Sigmoid colon (tissue), 7 donors: ENCODE data around the gene ABCC6. TPM values are rescaled to one million over a fixed set of nuclear protein-coding genes. Genes with fewer than 3 reads are reported as not detected.
"Not testable (repeated sequence)": the region's sequence is repeated elsewhere in the genome, so short reads cannot be mapped to it uniquely, and the experiment has no call there.

Experiments used
- DNase-seq: peaks from one replicate; pipeline ENCODE4 v3.0.0-alpha.2; 2019
- H3K27ac ChIP-seq, 4 donors: fragments of 200-600 bp; sonication (generic); one replicate each; pipeline ENCODE4 v1.5.1; 2016 to 2019; ENCODE audit warnings: mild to moderate bottlenecking in 1 of 4
- H3K27me3 ChIP-seq, 3 donors: fragments of 200-600 bp; sonication (generic); one replicate each; pipeline ENCODE4 v1.5.1; 2019; ENCODE audit warnings: mild to moderate bottlenecking in 1 of 3
- H3K36me3 ChIP-seq, 4 donors: fragments of 200-600 bp; sonication (generic); one replicate each; pipeline ENCODE4 v1.5.1; 2016 to 2019
- H3K4me1 ChIP-seq, 4 donors: fragments of 200-600 bp; sonication (generic); one replicate each; pipeline ENCODE4 v1.5.1; 2017 to 2019
- H3K4me3 ChIP-seq, 4 donors: fragments of 200-600 bp; sonication (generic); one replicate each; pipeline ENCODE4 v1.5.1; 2017 to 2019; ENCODE audit warnings: mild to moderate bottlenecking in 2 of 4, moderate library complexity in 1 of 4
- H3K9me3 ChIP-seq, 4 donors: fragments of 200-600 bp in 3 of 4; sonication (generic) in 3 of 4; one replicate each; pipeline versions ENCODE4 v1.5.1 to v1.6.1; 2013 to 2019
- CTCF ChIP-seq, 4 experiments: fragments of 450-650 bp in 3 of 4; fragments of 200-600 bp in 1 of 4; IDR thresholded peaks; one replicate each; pipeline ENCODE4 v1.5.1; 2016 to 2019; ENCODE audit warnings: antibody characterized with exemption in 4 of 4, mild to moderate bottlenecking in 3 of 4, moderate library complexity in 2 of 4
- EP300 ChIP-seq, 4 donors: sonication (generic); formaldehyde crosslinking; IDR thresholded peaks; one replicate each; pipeline ENCODE4 v1.6.1; 2017; ENCODE audit warnings: antibody characterized with exemption in 4 of 4
- POLR2A ChIP-seq, 2 donors: fragments of 450-650 bp; IDR thresholded peaks; one replicate each; pipeline ENCODE4 v1.6.1; 2016; ENCODE audit warnings: antibody characterized with exemption in 2 of 2, mild to moderate bottlenecking in 2 of 2, moderate library complexity in 2 of 2
- POLR2AphosphoS5 ChIP-seq, 4 donors: sonication (generic); formaldehyde crosslinking; IDR thresholded peaks; one replicate each; pipeline ENCODE4 v1.6.1; 2017; ENCODE audit warnings: antibody characterized with exemption in 4 of 4
- WGBS, 2 donors: extraction: QIAGEN DNeasy Blood & Tissue Kit; methylation state at CpG; one replicate each; pipeline ENCODE4 v1.1.7; 2013; 5-methylcytosine and 5-hydroxymethylcytosine counted together
- intact Hi-C: fragments of 100-400 bp; cut with DNase I; formaldehyde crosslinking; loops from one replicate; pipeline ENCODE4 v1.15.1; 2023
- polyA plus RNA-seq, 3 donors: library from polyadenylated mRNA; stranded (reverse); fragments of 200-250 nt; gene quantifications; one replicate each; pipeline ENCODE4 v1.2.3, GENCODE V29; 2013
- total RNA-seq, 4 donors: library from RNA; depleted of rRNA; stranded (reverse); fragments of >200 nt; gene quantifications; one replicate each; pipeline ENCODE4 v1.1.0, GENCODE V29; 2016
- donor health status: healthy with polysubstance abuse.
- donor health status: Bipolar disorder and iron deficiency.
- donor health status: healthy.

Gene ABCC6
- total and polyA plus RNA-seq, 7 donors: 0.66 to 22.2 (median 4.6) TPM; not detected in 1

GRCh38 chr16:16157166-16157565, 66.1 kb downstream of the ABCC6 start:
- Histone ChIP-seq H3K36me3 (no peaks in the 10 kb centered on the region), H3K9me3 (peaks cover 0 to 7% (median 2%) of the 10 kb centered on the region in 4 donors), H3K27me3 (no peaks in the 10 kb centered on the region), H3K27ac (no peak overlapping the region), H3K4me1 (peaks cover 0 to 3% (median 0%) of the 10 kb centered on the region in 4 donors), H3K4me3 (no peak overlapping the region)
- no peak for DNase-seq
- intact Hi-C loops: no loop called here
- 89 to 97% methylated on average over 1 of the region's 1 CpG for WGBS, 2 donors
- no peak for TF ChIP-seq EP300 (IDR thresholded peaks at IDR 0.05)
- no peak for TF ChIP-seq POLR2AphosphoS5 (IDR thresholded peaks at IDR 0.05)
- TF ChIP-seq POLR2A (IDR thresholded peaks at IDR 0.05): no peak
- no peak for TF ChIP-seq CTCF (IDR thresholded peaks at IDR 0.05)

GRCh38 chr16:16155234-16155633, 68.1 kb downstream of the ABCC6 start:
- intact Hi-C loops: no loop called here
- H3K27ac ChIP-seq: no peak overlapping the region
- WGBS, 2 donors: 94% methylated on average over 3 of the region's 3 CpGs
- H3K27me3 ChIP-seq: no peaks in the 10 kb centered on the region
- no peaks in the 10 kb centered on the region for H3K36me3 ChIP-seq
- peaks cover 0 to 17% (median 16%) of the 10 kb centered on the region in 4 donors for H3K4me1 ChIP-seq
- DNase-seq: no peak
- TF ChIP-seq EP300 (IDR thresholded peaks at IDR 0.05) (no peak), POLR2A (IDR thresholded peaks at IDR 0.05) (no peak), CTCF (IDR thresholded peaks at IDR 0.05) (no peak), POLR2AphosphoS5 (IDR thresholded peaks at IDR 0.05) (no peak)
- H3K4me3 ChIP-seq: no peak overlapping the region
- H3K9me3 ChIP-seq: peaks cover 0 to 7% (median 2%) of the 10 kb centered on the region in 4 donors

- H3K4me3 ChIP-seq: no peak overlapping the region
- intact Hi-C loops: loop anchor here (5.0 kb wide), 1 partner anchor 38 kb away; no protein-coding TSS in a partner anchor
- peaks cover 0 to 25% (median 24%) of the 10 kb centered on the region in 4 donors for H3K4me1 ChIP-seq
- H3K9me3 ChIP-seq: peaks cover 0 to 5% (median 2%) of the 10 kb centered on the region in 4 donors
- no peak for DNase-seq
- H3K27ac ChIP-seq: no peak overlapping the region
- H3K36me3 ChIP-seq: no peaks in the 10 kb centered on the region
- 88% methylated on average over 18 of the region's 18 CpGs for WGBS, 2 donors
- TF ChIP-seq POLR2AphosphoS5 (IDR thresholded peaks at IDR 0.05) (no peak), EP300 (IDR thresholded peaks at IDR 0.05) (no peak), POLR2A (IDR thresholded peaks at IDR 0.05) (no peak), CTCF (IDR thresholded peaks at IDR 0.05) (no peak)
- no peaks in the 10 kb centered on the region for H3K27me3 ChIP-seq
Observed at GRCh38 chr16:16154281-16154951, 68.9 kb downstream of the ABCC6 start.

GRCh38 chr16:16153000-16153399, 70.3 kb downstream of the ABCC6 start:
- H3K9me3 ChIP-seq, H3K27ac ChIP-seq, H3K4me3 ChIP-seq, H3K36me3 ChIP-seq, H3K27me3 ChIP-seq, DNase-seq: not testable (repeated sequence)
- 93 to 94% methylated on average over 12 of the region's 12 CpGs for WGBS, 2 donors
- intact Hi-C loops: loop anchor here (5.0 kb wide), 1 partner anchor 39 kb away; no protein-coding TSS in a partner anchor
- H3K4me1 ChIP-seq: peaks cover 0 to 39% (median 34%) of the 10 kb centered on the region in 4 donors

- Histone ChIP-seq H3K36me3 (no peaks in the 10 kb centered on the region), H3K27me3 (no peaks in the 10 kb centered on the region), H3K4me1 (peaks cover 0 to 50% (median 35%) of the 10 kb centered on the region in 4 donors), H3K9me3 (no peaks in the 10 kb centered on the region), H3K4me3 (no peak overlapping the region), H3K27ac (peak overlapping the region; percentile 73 to 93 (median 86))
- DNase-seq: no peak
- TF ChIP-seq POLR2A (IDR thresholded peaks at IDR 0.05): no peak
- no peak for TF ChIP-seq CTCF (IDR thresholded peaks at IDR 0.05)
- TF ChIP-seq EP300 (IDR thresholded peaks at IDR 0.05): no peak
- peak in 1 of 4 donors; percentile 44 for TF ChIP-seq POLR2AphosphoS5 (IDR thresholded peaks at IDR 0.05)
- intact Hi-C loops: loop anchor here (2.0 to 5.0 kb wide), 2 partner anchors 23 to 41 kb away; no protein-coding TSS in a partner anchor
- 85 to 88% methylated on average over 8 of the region's 8 CpGs for WGBS, 2 donors
Observed at GRCh38 chr16:16151315-16151714, 72.0 kb downstream of the ABCC6 start.
